CD14-positive monocyte (primary cell): ENCODE results near the gene KCNIP3. TPM values are rescaled to one million over a fixed set of nuclear protein-coding genes. Genes with fewer than 3 reads are reported as not detected.

Experiments
- DNase-seq, 3 donors: peaks; one replicate each; pipeline ENCODE4 v3.0.0-alpha.2; 2011 to 2022
- H2AFZ ChIP-seq: 2 replicates; pipeline ENCODE4 v1.6.0; 2012; ENCODE audit warnings: mild to moderate bottlenecking, low read depth, low read length, inconsistent platforms; ENCODE audit not compliant: insufficient read depth, poor library complexity, severe bottlenecking
- H3K27ac ChIP-seq, 2 donors: 1 replicate in 1 of 2; 2 replicates in 1 of 2; pipeline ENCODE4 v1.5.1; 2012 to 2013; ENCODE audit warnings: low read length in 2 of 2, control low read depth in 1 of 2, inconsistent platforms in 1 of 2, low read depth in 1 of 2, mild to moderate bottlenecking in 1 of 2
- H3K27me3 ChIP-seq, 2 donors: one replicate each; pipeline versions ENCODE4 v1.6.0 to v1.6.1; 2011 to 2013; ENCODE audit warnings: low read length in 2 of 2; ENCODE audit not compliant: control insufficient read depth in 2 of 2, insufficient read depth in 2 of 2
- H3K36me3 ChIP-seq, 2 donors: replicated peaks in 1 of 2; 1 replicate in 1 of 2; 2 replicates in 1 of 2; pipeline versions ENCODE4 v1.5.1 to v1.6.1; 2012 to 2013; ENCODE audit warnings: low read length in 2 of 2, control low read depth in 1 of 2, inconsistent platforms in 1 of 2, mild to moderate bottlenecking in 1 of 2; ENCODE audit not compliant: insufficient read depth in 2 of 2, control insufficient read depth in 1 of 2
- H3K4me1 ChIP-seq, 2 donors: 1 replicate in 1 of 2; 2 replicates in 1 of 2; pipeline versions ENCODE4 v1.5.1 to v1.6.1; 2012 to 2013; ENCODE audit warnings: low read length in 2 of 2, control low read depth in 1 of 2, inconsistent platforms in 1 of 2, mild to moderate bottlenecking in 1 of 2, moderate library complexity in 1 of 2; ENCODE audit not compliant: insufficient read depth in 2 of 2, control insufficient read depth in 1 of 2
- H3K4me2 ChIP-seq: replicated peaks from 2 replicates; pipeline ENCODE3; 2012; ENCODE audit warnings: low read length, moderate library complexity, mild to moderate bottlenecking; ENCODE audit not compliant: poor library complexity, severe bottlenecking; ENCODE audit errors: extremely low read depth
- H3K4me3 ChIP-seq, 3 experiments: fragments of 200-600 bp in 1 of 3; sonication (generic) in 1 of 3; replicated peaks in 1 of 3; 1 replicate in 2 of 3; 2 replicates in 1 of 3; pipeline ENCODE4 v1.5.1; 2011 to 2013; ENCODE audit warnings: low read length in 3 of 3, mild to moderate bottlenecking in 3 of 3, control low read depth in 2 of 3, low read depth in 2 of 3, inconsistent platforms in 1 of 3, moderate library complexity in 1 of 3
- H3K79me2 ChIP-seq: 2 replicates; pipeline ENCODE4 v1.6.0; 2012; ENCODE audit warnings: mild to moderate bottlenecking, control low read depth, inconsistent platforms, low read length, moderate library complexity; ENCODE audit not compliant: insufficient read depth
- H3K9ac ChIP-seq: 2 replicates; pipeline ENCODE4 v1.6.0; 2017; ENCODE audit warnings: low read length, mild to moderate bottlenecking; ENCODE audit not compliant: insufficient read depth, poor library complexity, severe bottlenecking
- H3K9me3 ChIP-seq, 2 donors: replicated peaks in 1 of 2; 1 replicate in 1 of 2; 2 replicates in 1 of 2; pipeline versions ENCODE4 v1.5.1 to v1.6.1; 2012 to 2013; ENCODE audit warnings: low read length in 2 of 2, control low read depth in 1 of 2; ENCODE audit not compliant: control insufficient read depth in 1 of 2, insufficient read depth in 1 of 2
- H4K20me1 ChIP-seq: 2 replicates; pipeline ENCODE4 v1.6.0; 2012; ENCODE audit warnings: mild to moderate bottlenecking, low read length, control low read depth, moderate library complexity; ENCODE audit not compliant: insufficient read depth
- H3K27ac Mint-ChIP-seq, 7 donors: one replicate each; pipeline ENCODE4 v1.8.0; 2020; ENCODE audit warnings: mild to moderate bottlenecking in 7 of 7, mixed read lengths in 7 of 7, moderate library complexity in 6 of 7, inconsistent platforms in 2 of 7
- H3K27me3 Mint-ChIP-seq, 3 donors: one replicate each; pipeline ENCODE4 v1.8.0; 2021 to 2022; ENCODE audit warnings: low read depth in 3 of 3, mild to moderate bottlenecking in 3 of 3, mixed read lengths in 3 of 3, moderate library complexity in 3 of 3, inconsistent platforms in 1 of 3
- H3K36me3 Mint-ChIP-seq, 2 donors: one replicate each; pipeline ENCODE4 v1.8.0; 2020; ENCODE audit warnings: mixed read lengths in 2 of 2, inconsistent platforms in 1 of 2, mild to moderate bottlenecking in 1 of 2
- H3K4me1 Mint-ChIP-seq: one replicate; pipeline ENCODE4 v1.8.0; 2020; ENCODE audit warnings: mild to moderate bottlenecking, mixed read lengths
- H3K4me3 Mint-ChIP-seq, 2 donors: one replicate each; pipeline ENCODE4 v1.8.0; 2020; ENCODE audit warnings: mild to moderate bottlenecking in 2 of 2, mixed read lengths in 2 of 2, moderate library complexity in 1 of 2
- H3K9me3 Mint-ChIP-seq, 7 donors: one replicate each; pipeline ENCODE4 v1.8.0; 2020 to 2022; ENCODE audit warnings: mixed read lengths in 7 of 7, mild to moderate bottlenecking in 6 of 7, moderate library complexity in 6 of 7, inconsistent platforms in 2 of 7
- CTCF ChIP-seq: fragments of 200-600 bp; IDR thresholded peaks from one replicate; pipeline ENCODE4 v1.8.0; 2022; ENCODE audit warnings: antibody characterized with exemption, mild to moderate bottlenecking
- WGBS: methylation state at CpG from one replicate; pipeline ENCODE4 v1.1.5; 2013; ENCODE audit warnings: missing lambda C conversion rate; ENCODE audit not compliant: insufficient coverage; 5-methylcytosine and 5-hydroxymethylcytosine counted together
- intact Hi-C, 2 donors: fragments of 100-400 bp; cut with micrococcal nuclease; formaldehyde crosslinking; loops; one replicate each; pipeline versions ENCODE4 v1.15.0 to v1.15.1; 2023
- polyA plus RNA-seq, 3 donors: library from polyadenylated mRNA; depleted of rRNA in 1 of 3; unstranded in 2 of 3; stranded (reverse) in 1 of 3; fragments of 300-500 nt in 2 of 3; fragments of >200 nt in 1 of 3; fragmentation: Illumina TruSeq in 2 of 3; gene quantifications; 1 replicate in 2 of 3; 2 replicates in 1 of 3; pipeline ENCODE4 v1.2.3, GENCODE V29; 2012 to 2021

KCNIP3 gene
- polyA plus RNA-seq, 3 donors, result not detected

GRCh38 chr2:95375532-95376150, 78.5 kb downstream of the KCNIP3 start:
- intact Hi-C loops, result no loop called here
- no peaks in the 10 kb centered on the region for H3K9me3 ChIP-seq
- H3K27ac ChIP-seq, result no peak overlapping the region
- H3K4me3 Mint-ChIP-seq, result peak overlapping the region in 1 of 2 donors; percentile 17
- H3K9ac ChIP-seq, result no peak overlapping the region
- H3K79me2 ChIP-seq, result no peaks in the 10 kb centered on the region
- no peak overlapping the region for H3K27ac Mint-ChIP-seq
- TF ChIP-seq CTCF, result no peak
- H3K36me3 ChIP-seq, result no peaks in the 10 kb centered on the region
- H3K4me3 ChIP-seq, result no peak overlapping the region
- no peak for DNase-seq
- no peaks in the 10 kb centered on the region for H4K20me1 ChIP-seq
- no peaks in the 10 kb centered on the region for H3K36me3 Mint-ChIP-seq
- H3K4me1 Mint-ChIP-seq, result no peaks in the 10 kb centered on the region
- peaks cover 0 to 7% (median 5%) of the 10 kb centered on the region in 3 donors for H3K27me3 Mint-ChIP-seq
- 91% methylated on average over 21 of the region's 21 CpGs for WGBS
- H3K9me3 Mint-ChIP-seq, result peaks cover 0 to 5% (median 2%) of the 10 kb centered on the region in 7 donors
- no peak overlapping the region for H2AFZ ChIP-seq
- H3K4me2 ChIP-seq, result no peak overlapping the region
- no peaks in the 10 kb centered on the region for H3K4me1 ChIP-seq
- H3K27me3 ChIP-seq, result no peaks in the 10 kb centered on the region

DNA sequence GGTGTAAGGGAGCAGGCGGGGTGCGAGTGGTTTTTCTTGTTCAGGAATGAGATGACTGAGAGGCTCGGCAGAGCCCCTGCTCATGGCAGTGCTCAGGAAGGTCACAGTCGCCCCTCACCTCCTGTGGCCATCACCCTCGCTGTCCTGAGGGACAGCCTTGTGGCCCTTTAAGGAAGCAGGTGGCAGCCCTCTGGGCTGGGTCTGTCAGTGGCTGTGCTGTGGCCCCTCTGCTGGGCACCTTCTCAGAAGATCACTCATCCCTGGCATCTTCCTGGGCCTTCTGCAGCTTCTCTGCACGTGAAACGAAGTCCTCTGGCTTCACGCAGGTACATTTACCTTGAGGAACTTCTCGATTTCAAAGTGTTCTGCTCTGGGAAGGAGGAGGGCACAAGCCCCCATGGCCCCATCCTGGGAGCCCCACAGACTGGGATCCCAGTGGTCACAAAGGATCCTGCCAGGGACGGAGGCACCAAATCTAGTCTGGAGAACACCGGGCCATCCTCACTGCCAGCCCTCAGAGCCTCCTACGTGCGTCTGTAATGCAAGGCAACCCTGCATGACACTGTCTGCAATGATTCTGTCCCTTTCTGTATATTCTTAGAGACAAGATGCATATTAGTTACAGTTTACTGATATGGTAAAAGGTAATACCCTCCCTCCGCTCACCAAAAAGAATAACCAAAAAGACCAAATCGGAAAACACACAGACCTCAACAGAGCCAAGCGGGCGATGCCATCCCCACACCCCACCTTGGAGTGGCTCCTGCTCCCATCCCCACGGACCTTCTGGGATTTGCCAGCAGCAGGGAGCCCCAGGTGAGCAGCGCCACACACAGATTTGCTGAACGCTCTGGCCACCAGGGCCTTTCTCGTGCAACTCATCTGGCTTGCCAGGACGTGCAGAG, 79.4 kb downstream of the KCNIP3 start:
- Mint-ChIP-seq H3K27ac (no peak overlapping the region), H3K4me3 (no peak overlapping the region), H3K4me1 (no peaks in the 10 kb centered on the region), H3K36me3 (no peaks in the 10 kb centered on the region), H3K9me3 (peaks cover 0 to 5% (median 2%) of the 10 kb centered on the region in 7 donors), H3K27me3 (peaks cover 0 to 5% (median 4%) of the 10 kb centered on the region in 3 donors)
- Histone ChIP-seq H3K79me2 (no peaks in the 10 kb centered on the region), H2AFZ (no peak overlapping the region), H3K27me3 (no peaks in the 10 kb centered on the region), H3K9ac (no peak overlapping the region), H3K4me3 (no peak overlapping the region), H3K9me3 (no peaks in the 10 kb centered on the region), H3K36me3 (no peaks in the 10 kb centered on the region), H3K4me2 (no peak overlapping the region), H4K20me1 (no peaks in the 10 kb centered on the region), H3K27ac (no peak overlapping the region), H3K4me1 (no peaks in the 10 kb centered on the region)
- intact Hi-C loops, result no loop called here
- no peak for DNase-seq
- WGBS, result 97% methylated on average over 17 of the region's 22 CpGs
- TF ChIP-seq CTCF, result no peak
